Measurements from ENCODE around the gene NRXN3.

Gene NRXN3

GRCh38 chr14:79510659-79511058, 1340.5 kb downstream of the NRXN3 start:
- TF ChIP-seq CTCF (IDR thresholded peaks at IDR 0.05; ENCODE audit: low read depth, low read length), result no peak
- H3K4me3 ChIP-seq (ENCODE audit: low read depth, low read length), result no peak overlapping the region

- no peak for TF ChIP-seq CTCF (IDR thresholded peaks at IDR 0.05; ENCODE audit: low read depth, low read length)
- no peak overlapping the region for H3K4me3 ChIP-seq (ENCODE audit: low read depth, low read length)
Observed at GRCh38 chr14:79511146-79511545, 1341.0 kb downstream of the NRXN3 start.

- no peak overlapping the region for H3K4me3 ChIP-seq (ENCODE audit: low read depth, low read length)
- TF ChIP-seq CTCF (IDR thresholded peaks at IDR 0.05; ENCODE audit: low read depth, low read length), result no peak
Observed at GRCh38 chr14:79513446-79513845, 1343.3 kb downstream of the NRXN3 start.

GRCh38 chr14:79514700-79515099, 1344.5 kb downstream of the NRXN3 start:
- TF ChIP-seq CTCF (IDR thresholded peaks at IDR 0.05; ENCODE audit: low read depth, low read length), result no peak
- H3K4me3 ChIP-seq (ENCODE audit: low read depth, low read length), result no peak overlapping the region

GRCh38 chr14:79515158-79515557, 1345.0 kb downstream of the NRXN3 start:
- H3K4me3 ChIP-seq (ENCODE audit: low read depth, low read length), result no peak overlapping the region
- no peak for TF ChIP-seq CTCF (IDR thresholded peaks at IDR 0.05; ENCODE audit: low read depth, low read length)

GRCh38 chr14:79516009-79516408, 1345.8 kb downstream of the NRXN3 start:
- no peak for TF ChIP-seq CTCF (IDR thresholded peaks at IDR 0.05; ENCODE audit: low read depth, low read length)
- no peak overlapping the region for H3K4me3 ChIP-seq (ENCODE audit: low read depth, low read length)

GRCh38 chr14:79525416-79525815, 1355.2 kb downstream of the NRXN3 start:
- no peak for TF ChIP-seq CTCF (IDR thresholded peaks at IDR 0.05; ENCODE audit: low read depth, low read length)

More at GRCh38 chr14:79525416-79525815, 1355.2 kb downstream of the NRXN3 start:
- H3K4me3 ChIP-seq (ENCODE audit: low read depth, low read length), result no peak overlapping the region

All from WI38 (cell line).